AG08395 (cell line): Measurements from ENCODE around the gene PCGF2.

Experiments used
- DNase-seq: peaks from one replicate; pipeline ENCODE4 v3.0.0; 2012; ENCODE audit warnings: mixed read lengths, low spot score

Gene PCGF2

DNA sequence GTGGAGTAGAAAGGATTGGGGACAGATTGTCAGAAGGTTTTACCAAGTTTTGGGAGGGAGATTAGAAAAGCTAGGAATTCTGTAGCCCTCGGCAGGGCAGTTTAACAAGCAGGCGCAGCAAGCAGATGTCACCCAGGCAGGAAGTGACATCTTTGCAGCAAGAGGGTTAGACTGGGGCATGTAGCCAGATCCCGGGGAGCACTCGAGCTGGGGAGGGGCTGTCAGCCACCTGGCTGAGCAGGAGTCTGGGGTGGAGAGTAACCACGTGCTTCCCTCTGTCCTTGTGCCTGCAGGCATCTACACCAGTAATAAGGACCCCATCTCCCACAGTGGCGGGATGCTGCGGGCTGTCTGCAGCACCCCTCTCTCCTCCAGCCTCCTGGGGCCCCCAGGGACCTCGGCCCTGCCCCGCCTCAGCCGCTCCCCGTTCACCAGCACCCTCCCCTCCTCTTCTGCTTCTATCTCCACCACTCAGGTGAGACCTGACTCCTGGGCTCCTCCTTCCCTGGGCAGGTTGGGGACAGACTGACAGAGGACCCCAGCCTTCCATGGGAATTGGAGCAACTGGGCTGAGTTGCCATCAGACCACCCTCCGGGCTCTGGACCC lies 30.9 kb downstream of the PCGF2 start:
- DNase-seq = no peak

DNA sequence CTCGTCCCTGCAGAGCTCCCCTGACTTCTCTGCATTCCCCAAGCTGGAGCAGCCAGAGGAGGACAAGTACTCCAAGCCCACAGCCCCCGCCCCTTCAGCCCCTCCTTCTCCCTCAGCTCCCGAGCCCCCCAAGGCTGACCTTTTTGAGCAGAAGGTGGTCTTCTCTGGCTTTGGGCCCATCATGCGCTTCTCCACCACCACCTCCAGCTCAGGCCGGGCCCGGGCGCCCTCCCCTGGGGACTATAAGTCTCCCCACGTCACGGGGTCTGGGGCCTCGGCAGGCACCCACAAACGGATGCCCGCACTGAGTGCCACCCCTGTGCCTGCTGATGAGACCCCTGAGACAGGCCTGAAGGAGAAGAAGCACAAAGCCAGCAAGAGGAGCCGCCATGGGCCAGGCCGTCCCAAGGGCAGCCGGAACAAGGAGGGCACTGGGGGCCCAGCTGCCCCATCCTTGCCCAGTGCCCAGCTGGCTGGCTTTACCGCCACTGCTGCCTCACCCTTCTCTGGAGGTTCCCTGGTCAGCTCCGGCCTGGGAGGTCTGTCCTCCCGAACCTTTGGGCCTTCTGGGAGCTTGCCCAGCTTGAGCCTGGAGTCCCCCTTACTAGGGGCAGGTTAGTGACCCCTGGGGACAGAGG lies 31.6 kb downstream of the PCGF2 start:
- no peak for DNase-seq

DNA sequence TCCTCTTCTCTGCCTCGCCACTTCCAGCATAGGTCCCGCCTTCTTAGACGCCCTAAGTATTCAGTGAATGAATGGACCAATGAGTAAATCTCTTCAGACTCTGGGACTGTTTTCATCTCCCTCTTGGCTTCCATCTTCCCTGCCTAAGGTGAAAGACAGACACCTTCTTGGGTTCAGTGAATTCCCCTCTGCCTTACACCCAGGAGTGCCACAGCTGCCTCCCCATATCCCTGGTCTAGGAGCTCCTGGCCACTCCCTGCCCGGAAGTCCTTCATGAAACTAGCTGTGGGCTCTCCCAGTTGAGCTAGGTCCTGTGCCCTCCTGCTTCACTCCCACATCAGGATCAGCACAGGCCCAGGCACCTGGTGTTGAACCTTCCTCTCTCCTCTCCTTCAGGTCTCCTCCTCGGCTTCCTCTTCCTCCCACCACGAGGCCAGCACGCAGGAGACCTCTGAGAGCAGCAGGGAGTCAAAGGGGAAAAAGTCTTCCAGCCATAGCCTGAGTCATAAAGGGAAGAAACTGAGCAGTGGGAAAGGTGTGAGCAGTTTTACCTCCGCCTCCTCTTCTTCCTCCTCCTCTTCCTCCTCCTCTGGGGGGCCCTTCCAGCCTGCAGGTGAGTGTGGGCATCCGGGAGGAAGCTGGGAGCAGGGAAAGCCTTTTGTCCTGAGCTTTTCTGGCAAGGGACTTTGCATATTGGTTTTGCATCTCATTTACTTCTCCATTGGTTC lies 32.8 kb downstream of the PCGF2 start:
- DNase-seq = no peak

DNA sequence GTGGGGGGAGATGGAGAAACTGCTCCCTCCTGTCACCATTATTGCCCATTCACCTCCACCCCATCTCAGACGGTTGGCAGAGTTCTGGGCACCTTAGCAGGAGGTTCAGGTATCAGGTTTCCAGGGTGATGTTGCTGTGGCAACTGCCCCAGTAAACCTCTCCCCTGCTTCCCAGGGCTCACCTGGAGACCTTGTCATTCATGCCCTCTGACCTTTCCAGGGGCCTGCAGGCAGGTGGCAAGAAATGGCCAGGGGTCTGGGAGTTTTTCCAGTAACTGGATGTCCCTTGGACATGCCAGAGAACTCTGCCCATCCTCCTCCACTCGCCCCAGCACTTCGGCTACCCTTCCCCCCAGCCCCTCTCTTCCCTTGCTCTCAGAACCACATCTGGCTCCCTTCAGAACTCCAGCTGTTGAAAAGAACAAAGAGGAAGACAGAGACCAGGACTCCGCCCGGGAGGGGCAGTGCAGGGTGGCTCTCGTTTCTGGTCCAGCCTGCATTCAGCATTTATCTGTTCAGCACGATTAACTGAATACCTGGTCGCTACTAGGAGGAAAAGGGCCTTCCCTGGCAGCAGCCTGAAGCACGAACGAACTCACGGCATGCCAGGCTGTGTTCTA lies 34.6 kb downstream of the PCGF2 start:
- no peak for DNase-seq

DNA sequence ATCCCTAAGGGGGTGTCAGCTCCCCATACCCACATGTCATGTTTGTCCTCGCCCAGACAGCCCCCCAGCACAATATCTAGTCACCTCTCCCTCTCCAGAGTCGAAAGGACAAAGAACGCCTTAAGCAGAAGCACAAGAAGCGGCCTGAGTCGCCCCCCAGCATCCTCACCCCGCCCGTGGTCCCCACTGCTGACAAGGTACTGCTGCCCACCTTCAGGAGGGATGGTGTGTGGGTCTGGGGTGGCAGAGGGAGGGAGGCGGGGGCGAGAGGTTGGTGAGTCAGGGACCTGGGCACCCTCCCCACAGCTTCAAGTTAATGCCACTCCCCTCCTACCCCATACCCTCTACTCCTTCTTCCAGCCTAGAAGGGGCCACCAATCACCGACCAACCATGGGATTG lies 35.5 kb downstream of the PCGF2 start:
- DNase-seq = no peak

DNA sequence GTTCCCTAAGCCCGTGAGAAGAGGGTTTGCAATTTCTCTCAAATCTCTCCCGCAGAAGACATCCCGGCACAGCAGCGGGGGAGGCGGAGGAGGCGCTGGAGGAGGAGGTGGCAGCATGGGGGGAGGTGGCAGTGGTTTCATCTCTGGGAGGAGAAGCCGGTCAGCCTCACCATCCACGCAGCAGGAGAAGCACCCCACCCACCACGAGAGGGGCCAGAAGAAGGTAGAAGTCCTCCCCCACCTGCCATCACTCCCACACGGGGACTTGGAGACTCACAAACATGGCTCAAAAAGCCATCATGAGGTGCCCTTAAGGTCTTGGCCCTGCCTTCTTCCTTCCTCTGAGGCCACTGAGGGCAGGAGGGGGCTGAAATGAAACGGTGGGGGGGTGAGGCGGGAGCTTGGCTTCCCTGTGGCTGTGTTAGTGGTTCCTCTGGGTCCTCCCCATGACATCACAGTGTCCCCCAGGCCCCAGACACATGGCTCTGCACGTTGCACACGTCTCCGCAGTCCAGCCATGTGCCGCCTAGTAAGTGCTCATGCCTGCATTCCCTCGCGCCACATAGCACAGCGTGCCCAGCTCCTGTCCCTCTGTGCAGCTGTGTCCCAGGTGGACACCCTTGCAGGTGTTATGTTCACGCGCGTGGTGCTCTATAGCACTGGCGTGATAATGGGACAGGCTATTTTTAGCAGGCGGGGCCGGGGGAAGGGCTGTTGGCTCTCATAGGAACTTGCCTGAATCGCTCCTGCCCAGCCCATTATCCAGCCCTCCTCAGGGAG lies 36.2 kb downstream of the PCGF2 start:
- no peak for DNase-seq

DNA sequence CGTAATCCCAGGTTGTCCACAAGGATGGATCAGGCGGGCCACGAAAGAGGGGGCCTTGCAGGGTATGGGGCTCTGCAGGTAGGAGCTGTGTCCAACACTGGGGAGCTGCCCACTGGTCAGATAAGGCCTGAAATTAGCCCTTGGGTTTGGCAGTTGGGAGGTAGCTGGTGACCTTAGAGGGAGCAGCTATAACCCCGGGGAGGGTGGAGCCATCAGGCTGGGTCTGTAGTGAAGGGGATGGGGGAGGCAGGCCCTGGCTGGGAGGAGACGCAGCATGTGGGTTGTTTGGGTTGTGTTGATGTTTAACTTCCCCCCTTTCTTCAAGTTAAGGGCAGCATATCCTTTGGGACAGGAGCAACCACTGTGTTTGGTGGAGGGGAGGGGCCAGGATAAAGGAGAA lies 37.2 kb downstream of the PCGF2 start:
- no peak for DNase-seq

DNA sequence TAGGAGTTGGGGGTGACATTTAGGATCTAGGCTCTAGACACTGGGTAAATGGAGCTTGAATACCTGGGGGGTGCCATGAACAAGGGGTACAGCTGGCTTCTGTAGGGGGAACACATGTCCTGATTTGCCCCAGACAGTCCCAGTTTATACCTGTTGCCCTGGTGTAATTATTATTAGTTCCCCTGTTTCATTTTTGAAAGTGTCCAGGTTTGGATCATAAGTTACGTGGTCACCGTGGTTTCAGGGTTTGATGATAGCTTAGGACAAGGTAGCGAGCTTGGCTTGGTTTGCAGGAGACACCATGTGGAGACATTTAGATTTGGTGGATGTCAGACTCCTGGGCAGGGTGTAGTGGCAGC lies 37.6 kb downstream of the PCGF2 start:
- DNase-seq = no peak

DNA sequence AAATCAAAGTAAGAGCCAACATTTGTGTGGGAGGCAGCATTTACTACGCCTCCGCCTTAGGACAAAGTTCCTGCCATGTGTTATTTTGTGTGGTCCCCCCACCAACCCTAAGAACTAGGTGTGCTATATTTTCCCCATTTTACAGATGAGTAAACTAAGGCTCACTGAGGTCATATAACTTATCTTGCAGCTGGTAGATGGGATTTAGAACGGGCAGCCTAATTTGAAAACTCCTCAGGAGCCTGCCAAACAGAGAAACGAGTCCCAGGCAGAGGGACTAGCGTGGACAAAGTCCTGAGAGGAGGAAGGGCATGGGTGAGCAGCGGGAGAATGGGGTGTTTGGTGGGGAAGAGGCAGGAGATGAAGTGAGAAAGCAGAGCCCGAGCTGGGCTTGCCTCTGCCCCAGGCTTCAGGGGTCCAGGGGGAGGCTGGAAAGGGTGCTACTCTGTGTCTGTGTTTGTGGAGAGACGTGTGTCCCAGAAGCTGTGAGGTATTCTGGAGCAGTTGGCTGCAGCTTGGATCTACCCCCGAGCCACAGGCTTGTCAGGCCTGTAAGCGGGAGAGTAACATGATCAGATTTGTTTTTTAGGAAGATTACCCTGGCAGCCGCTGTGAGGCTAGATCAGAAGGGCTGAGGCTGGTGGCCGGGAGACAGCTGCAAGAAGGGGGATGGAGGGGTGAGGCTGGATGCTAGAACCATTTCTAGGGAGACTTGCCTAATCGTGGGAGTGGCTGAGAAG lies 38.1 kb downstream of the PCGF2 start:
- no peak for DNase-seq

DNA sequence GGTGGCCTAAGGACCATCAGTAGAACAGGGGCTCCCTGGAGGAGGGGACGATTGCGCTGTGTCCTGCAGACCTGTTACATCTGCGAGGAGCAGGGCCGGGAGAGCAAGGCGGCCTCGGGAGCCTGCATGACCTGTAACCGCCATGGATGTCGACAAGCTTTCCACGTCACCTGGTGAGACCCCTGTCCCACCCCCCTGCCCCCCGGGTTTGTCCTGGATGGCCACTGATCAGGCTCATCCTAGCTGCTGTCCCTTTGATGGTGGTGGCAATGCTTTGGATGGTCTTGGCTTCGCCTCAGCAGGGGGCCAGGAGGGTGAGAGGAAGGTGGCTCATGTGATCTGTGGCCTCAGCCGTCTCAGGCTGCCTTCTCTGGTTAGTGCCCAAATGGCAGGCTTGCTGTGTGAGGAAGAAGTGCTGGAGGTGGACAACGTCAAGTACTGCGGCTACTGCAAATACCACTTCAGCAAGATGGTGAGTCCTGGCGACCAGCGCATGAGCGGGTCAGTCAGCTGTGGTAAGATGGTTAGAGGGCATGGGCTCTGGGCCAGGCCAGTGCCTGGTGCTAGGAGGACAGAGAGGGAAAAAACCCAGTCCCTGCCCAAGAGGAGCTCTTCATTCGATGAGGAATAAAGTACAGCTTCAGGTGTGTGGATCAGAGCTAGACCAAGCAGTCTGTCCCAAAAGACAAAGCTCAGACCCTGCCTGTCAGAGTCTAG lies 38.9 kb downstream of the PCGF2 start:
- DNase-seq = no peak

DNA sequence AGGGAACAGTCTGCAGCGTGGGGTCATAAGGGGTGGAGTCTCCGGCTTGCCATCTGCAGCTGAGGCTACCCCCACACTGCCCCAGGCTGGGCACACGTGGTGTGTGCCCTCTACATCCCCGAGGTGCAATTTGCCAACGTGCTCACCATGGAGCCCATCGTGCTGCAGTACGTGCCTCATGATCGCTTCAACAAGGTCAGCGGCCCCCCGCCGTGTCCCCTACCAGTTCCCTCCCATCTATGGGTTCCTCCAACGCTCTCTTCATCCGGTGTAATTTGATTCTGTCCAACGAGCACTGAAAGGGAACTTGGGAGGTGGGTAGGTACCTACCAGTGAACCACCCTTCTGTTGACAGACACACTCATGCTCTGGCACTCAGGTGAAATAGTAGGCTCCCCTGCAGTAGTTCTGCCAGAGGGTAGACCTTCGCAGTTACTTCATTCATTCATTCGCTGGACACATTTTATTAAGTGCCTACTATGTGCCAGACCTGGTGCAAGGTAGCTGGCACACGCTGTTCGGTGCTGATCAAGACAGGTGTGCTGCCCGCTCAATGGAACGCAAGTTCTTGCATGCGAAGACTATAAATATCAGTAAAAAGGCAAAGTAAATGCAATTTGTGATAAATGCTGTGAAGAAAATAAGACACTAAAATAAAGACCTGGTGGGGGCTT lies 40.3 kb downstream of the PCGF2 start:
- DNase-seq = no peak

DNA sequence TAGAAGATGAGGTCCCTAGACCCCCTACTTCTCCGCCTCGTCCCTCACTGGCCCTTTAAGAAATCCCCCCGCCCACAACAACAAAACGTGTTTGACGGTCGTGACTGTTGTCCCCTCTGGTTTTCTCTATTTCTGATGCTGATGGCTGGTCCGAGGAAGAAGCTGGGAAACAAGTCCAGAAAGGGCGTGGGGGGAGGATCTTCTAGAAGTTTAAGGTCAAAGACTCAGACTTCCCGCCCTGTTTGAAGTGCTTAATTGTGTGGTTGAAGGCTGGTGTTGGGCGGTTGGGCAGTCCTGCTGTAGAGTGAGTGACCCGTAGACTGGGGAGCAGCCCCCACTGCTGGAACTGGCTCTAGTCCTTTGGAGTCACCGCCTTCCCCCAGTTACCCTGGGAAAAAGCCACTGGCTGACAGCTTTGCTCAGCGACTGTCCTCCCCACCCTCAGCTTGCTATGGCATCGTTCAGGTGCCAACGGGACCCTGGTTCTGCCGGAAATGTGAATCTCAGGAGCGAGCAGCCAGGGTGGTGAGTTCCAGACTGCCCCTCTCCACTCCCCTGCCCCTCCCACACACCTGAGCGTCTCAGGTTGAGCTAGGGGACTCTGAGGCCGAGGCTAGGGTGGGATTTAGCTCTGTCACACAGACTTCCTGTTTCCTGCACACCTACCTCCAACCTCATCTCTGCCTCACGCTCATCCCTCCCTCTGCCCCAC lies 41.5 kb downstream of the PCGF2 start:
- DNase-seq = no peak

DNA sequence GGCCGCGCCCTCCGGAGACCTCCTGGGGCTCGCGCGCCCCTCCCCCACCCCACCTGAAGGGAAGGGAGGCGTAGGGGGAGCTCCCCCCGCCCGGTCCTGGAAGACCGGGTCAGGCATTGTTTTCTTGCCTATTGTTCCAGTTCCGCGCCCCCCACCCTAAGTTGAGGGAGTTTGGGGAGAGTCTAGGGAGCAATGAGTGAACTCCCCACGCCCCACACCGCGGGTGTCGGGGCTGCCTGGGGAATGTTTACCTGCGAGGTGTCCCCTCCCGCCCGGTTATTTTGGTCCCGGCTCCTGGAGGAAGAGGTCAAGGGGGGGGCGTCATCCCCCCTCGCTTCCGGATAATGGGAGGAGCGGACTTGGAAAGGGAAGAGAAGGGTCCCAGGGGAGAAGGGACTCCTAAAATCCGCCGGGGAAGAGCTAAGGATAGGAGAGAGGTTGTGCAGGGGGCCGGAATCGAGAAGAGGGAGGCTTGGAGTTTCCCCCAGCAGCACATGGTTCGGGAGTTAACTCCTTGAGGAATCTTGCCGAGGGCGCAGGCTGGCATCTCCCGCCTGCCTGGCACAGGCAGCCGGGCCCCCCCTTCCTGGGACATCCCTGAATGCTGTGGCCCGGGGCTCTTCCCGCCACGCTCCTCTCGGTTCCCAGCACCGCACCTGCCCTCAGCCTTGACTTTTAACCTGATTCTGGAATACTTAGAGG lies 42.2 kb downstream of the PCGF2 start:
- peak; percentile 48 for DNase-seq

DNA sequence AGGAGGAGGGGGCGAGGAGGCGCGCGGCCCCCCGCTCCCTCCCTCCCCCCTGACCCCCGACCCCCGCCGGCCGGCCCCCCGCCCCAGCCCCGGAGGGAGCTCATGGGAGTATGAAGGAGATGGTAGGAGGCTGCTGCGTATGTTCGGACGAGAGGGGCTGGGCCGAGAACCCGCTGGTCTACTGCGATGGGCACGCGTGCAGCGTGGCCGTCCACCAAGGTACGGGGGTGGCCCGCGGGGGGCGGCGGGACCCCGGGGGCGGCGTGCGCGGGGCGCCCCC lies 42.7 kb downstream of the PCGF2 start:
- DNase-seq = no peak

DNA sequence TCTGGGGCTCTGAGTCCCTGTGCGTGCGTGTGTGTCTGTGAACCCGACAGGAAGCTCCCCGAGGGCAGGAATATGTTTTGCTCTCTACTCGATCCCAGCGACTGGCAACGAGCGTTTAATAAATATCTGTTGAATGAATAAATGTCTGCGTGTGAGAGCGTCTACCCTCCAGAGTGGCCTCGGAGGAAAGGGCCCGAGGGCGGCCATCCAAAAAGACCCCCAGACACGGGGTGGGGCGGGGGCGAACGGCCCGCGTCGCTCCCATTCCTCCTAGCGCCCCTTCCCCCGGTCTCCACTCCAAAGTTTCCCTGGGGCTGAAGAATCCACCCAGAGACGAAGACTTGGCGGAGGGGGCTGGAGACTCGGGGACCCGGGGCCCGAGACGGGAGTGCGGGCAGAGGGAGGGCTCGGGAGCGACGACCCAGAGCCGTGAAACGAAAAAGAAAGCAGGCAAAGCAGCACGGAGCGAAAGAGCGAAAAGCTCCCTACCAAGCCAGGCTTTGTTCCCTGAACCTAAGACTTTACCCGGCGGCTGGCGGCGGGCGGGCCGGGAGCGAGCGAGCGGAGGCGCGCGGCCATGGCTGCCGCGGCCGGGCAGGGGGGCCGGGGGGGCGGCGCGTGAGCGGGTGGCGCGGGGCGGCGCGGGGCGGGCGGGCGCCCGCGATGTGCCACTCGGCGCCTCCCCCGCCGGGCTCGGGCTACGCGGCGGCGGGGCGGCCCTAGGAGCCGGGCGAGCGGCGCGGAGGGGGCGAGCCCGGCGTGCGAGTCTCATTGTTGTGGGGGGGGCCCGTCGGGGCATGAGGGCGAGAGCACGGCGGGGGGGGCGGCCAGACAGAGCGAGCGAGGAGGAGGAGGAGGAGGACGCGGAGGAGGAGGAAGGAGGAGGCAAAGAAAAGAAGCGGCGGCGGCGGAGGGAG lies 43.3 kb downstream of the PCGF2 start, which contains the start of gene MLLT6:
MLLT6 (plus strand) TSS at position 668 of the 917 bp plus-strand sequence. CDS start 360 bp downstream, outside the sequence.
- DNase-seq = peak; percentile 87

DNA sequence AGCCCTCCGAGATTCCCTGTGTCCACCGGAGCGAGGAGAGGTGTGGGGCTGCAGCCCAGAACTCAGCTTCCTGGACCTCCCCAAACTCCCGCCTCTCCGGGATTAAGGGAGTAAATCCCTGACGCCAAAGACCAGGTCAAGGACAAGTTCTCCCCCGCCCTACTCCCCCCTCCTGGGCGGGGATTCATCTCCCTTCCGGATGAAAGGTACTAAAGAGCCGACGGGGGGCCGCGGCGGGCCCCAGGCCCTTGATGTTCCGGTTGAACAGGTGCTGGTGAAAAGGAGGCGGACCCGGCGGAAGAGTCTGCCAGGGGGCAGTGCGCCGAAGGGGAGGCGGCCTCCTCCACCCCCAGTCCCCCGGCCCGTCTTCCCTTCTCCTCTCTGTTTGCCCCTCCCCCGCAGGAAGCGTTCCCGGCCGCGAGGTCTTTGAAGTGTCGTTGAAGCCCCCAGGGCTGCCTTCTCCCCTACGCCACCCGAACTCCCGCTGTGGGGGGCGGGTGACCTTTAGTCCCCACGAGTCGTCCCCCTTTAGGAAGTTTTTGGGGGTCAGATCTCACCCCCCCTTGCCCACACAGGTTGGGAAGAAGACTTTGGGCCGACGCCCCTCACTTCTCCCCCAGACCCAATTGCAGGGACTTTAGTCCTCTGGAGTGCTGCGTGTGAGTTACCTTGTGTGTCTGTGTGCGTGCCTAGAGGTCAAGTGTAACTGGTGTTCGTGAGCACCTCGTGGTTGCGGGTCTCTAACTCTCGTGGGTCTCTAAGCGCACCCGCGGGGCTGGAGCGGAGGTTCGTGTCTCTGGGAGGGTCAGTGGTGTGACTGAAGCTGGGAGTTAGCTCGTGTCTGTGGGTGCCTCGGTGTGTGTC lies 44.2 kb downstream of the PCGF2 start:
- DNase-seq = no peak
